ENCODE data around the gene NFIX. TPM values are rescaled to one million over a fixed set of nuclear protein-coding genes. Genes with fewer than 3 reads are reported as not detected.

Gene NFIX
- total RNA-seq, 4 donors from 2014 or later, result 27.4 to 381 (median 78.4) TPM

DNA sequence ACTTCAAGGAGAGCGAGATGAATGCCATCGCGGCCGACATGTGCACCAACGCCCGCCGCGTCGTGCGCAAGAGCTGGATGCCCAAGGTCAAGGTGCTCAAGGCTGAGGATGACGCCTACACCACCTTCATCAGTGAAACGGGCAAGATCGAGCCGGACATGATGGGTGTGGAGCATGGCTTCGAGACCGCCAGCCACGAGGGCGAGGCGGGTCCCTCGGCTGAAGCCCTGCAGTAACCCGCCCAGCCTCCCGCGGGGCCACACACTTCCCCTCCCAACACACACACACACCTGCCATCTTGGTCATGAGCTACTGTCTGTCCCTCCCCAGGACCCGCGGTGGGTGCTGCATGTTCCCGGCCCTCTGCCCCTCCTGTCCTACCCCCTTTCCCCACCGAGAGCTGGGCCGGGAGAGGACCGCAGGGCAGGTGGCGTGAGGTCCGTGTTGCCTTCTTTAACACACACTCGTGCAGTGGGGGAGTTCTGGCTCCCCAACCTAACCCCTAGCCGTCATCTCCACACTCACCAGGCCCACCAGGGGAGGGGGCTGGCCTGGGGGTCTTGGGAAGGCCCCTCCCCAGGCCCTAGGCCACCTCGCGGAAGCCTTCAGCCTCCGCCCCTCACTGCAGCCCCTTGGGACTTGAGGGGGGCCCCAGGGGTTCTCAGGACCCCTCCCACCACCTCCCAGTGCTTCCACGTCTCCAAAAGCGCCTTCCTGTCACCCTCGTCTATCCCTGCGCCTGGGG lies 143.1 kb downstream of the NFIX start:
- TF ChIP-seq CTCF (IDR thresholded peaks at IDR 0.05) (no peak), POLR2A (IDR thresholded peaks at IDR 0.05) (no peak)
- DNase-seq, result no peak
- H3K27me3 ChIP-seq, result no peaks in the 10 kb centered on the region
- intact Hi-C loops (cut with DNase I; ENCODE audit: low total_unique reads), result no loop called here
- H3K4me1 ChIP-seq, result no peaks in the 10 kb centered on the region
- no peaks in the 10 kb centered on the region for H3K36me3 ChIP-seq
- H3K9me3 ChIP-seq, result no peaks in the 10 kb centered on the region
- H3K27ac ChIP-seq, result no peak overlapping the region
- H3K4me3 ChIP-seq, result no peak overlapping the region

GRCh38 chr19:13138916-13139198 lies 143.6 kb downstream of the NFIX start:
- H3K4me3 ChIP-seq, result no peak overlapping the region
- no peak overlapping the region for H3K27ac ChIP-seq
- no peaks in the 10 kb centered on the region for H3K27me3 ChIP-seq
- TF ChIP-seq POLR2A (IDR thresholded peaks at IDR 0.05), result no peak
- no peak for TF ChIP-seq CTCF (IDR thresholded peaks at IDR 0.05)
- H3K9me3 ChIP-seq, result no peaks in the 10 kb centered on the region
- no peaks in the 10 kb centered on the region for H3K36me3 ChIP-seq
- intact Hi-C loops (cut with DNase I; ENCODE audit: low total_unique reads), result no loop called here
- no peak for DNase-seq
- no peaks in the 10 kb centered on the region for H3K4me1 ChIP-seq

- no peak for DNase-seq
- Histone ChIP-seq H3K4me3 (no peak overlapping the region), H3K27me3 (no peaks in the 10 kb centered on the region), H3K9me3 (no peaks in the 10 kb centered on the region), H3K36me3 (no peaks in the 10 kb centered on the region), H3K4me1 (no peaks in the 10 kb centered on the region), H3K27ac (no peak overlapping the region)
- intact Hi-C loops (cut with DNase I; ENCODE audit: low total_unique reads), result no loop called here
- TF ChIP-seq POLR2A (IDR thresholded peaks at IDR 0.05) (no peak), CTCF (IDR thresholded peaks at IDR 0.05) (no peak)
These were observed 144.5 kb downstream of the NFIX start for GRCh38 chr19:13139633-13140311.

- H3K27me3 ChIP-seq, result no peaks in the 10 kb centered on the region
- no peak for DNase-seq
These were observed 151.7 kb downstream of the NFIX start for GRCh38 chr19:13146763-13147563.

More at GRCh38 chr19:13146763-13147563, 151.7 kb downstream of the NFIX start:
- H3K27ac ChIP-seq, result no peak overlapping the region
- H3K4me3 ChIP-seq, result no peak overlapping the region
- TF ChIP-seq CTCF (IDR thresholded peaks at IDR 0.05) (no peak), POLR2A (IDR thresholded peaks at IDR 0.05) (no peak)
- no peaks in the 10 kb centered on the region for H3K36me3 ChIP-seq
- no peaks in the 10 kb centered on the region for H3K9me3 ChIP-seq
- H3K4me1 ChIP-seq, result no peaks in the 10 kb centered on the region
- intact Hi-C loops (cut with DNase I; ENCODE audit: low total_unique reads), result no loop called here

Other genes starting within 250 kb of the NFIX start
- under 1 TPM in 2 of 4 donors, not detected in 2; 0.14 to 0.29 TPM for gene BEST2, start 243.7 kb upstream of the NFIX start, total RNA-seq
- 10 to 100 TPM in 2 of 4 donors, 1 to 10 TPM in 1, under 1 TPM in 1; 0.59 to 37.5 (median 14.0) TPM for gene HOOK2, start 219.9 kb upstream of the NFIX start, total RNA-seq
- 100 to 1,000 TPM in 1 of 4 donors, 10 to 100 TPM in 3; 47.4 to 417 (median 81.5) TPM for gene JUNB, start 204.0 kb upstream of the NFIX start, total RNA-seq
- 100 to 1,000 TPM; 148 to 178 (median 163) TPM for gene PRDX2, start 193.7 kb upstream of the NFIX start, total RNA-seq
- 1 to 10 TPM in 1 of 4 donors, not detected in 3; 4.1 TPM for gene THSD8, start 193.4 kb upstream of the NFIX start, total RNA-seq
- 10 to 100 TPM in 1 of 4 donors, 1 to 10 TPM in 3; 2.3 to 18.9 (median 3.1) TPM for gene RNASEH2A, start 188.9 kb upstream of the NFIX start, total RNA-seq
- gene RTBDN, start 160.9 kb upstream of the NFIX start, total RNA-seq, result not detected
- 1 to 10 TPM in 1 of 4 donors, not detected in 3; 1.2 TPM for gene MAST1, start 157.0 kb upstream of the NFIX start, total RNA-seq
- 10 to 100 TPM; 19.0 to 65.8 (median 31.0) TPM for gene DNASE2, start 114.0 kb upstream of the NFIX start, total RNA-seq
- under 1 TPM in 2 of 4 donors, not detected in 2; 0.77 to 0.97 TPM for gene KLF1, start 108.3 kb upstream of the NFIX start, total RNA-seq
- gene GCDH, start 104.3 kb upstream of the NFIX start, total RNA-seq, result 10 to 100 TPM in 3 of 4 donors, 1 to 10 TPM in 1; 6.8 to 47.9 (median 18.2) TPM
- under 1 TPM in 2 of 4 donors, not detected in 2; 0.41 to 0.49 TPM for gene SYCE2, start 76.2 kb upstream of the NFIX start, total RNA-seq
- gene FARSA, start 61.8 kb upstream of the NFIX start, total RNA-seq, result 10 to 100 TPM in 2 of 4 donors, 1 to 10 TPM in 2; 4.6 to 47.8 (median 20.5) TPM
- 100 to 1,000 TPM; 166 to 616 (median 392) TPM for gene CALR, start 56.9 kb upstream of the NFIX start, total RNA-seq
- gene RAD23A, start 49.6 kb upstream of the NFIX start, total RNA-seq, result 100 to 1,000 TPM in 1 of 4 donors, 10 to 100 TPM in 3; 13.3 to 105 (median 64.4) TPM
- 10 to 100 TPM in 2 of 4 donors, 1 to 10 TPM in 2; 3.3 to 76.8 (median 12.8) TPM for gene GADD45GIP1, start 38.3 kb upstream of the NFIX start, total RNA-seq
- gene DAND5, start 25.9 kb upstream of the NFIX start, total RNA-seq, result under 1 TPM in 1 of 4 donors, not detected in 3; 0.14 TPM
- 10 to 100 TPM in 3 of 4 donors, 1 to 10 TPM in 1; 2.6 to 15.5 (median 11.1) TPM for gene LYL1, start 107.4 kb downstream of the NFIX start, total RNA-seq
- gene TRMT1, start 121.3 kb downstream of the NFIX start, total RNA-seq, result 10 to 100 TPM; 23.2 to 99.4 (median 33.6) TPM
- 10 to 100 TPM; 13.4 to 28.1 (median 15.8) TPM for gene NACC1, start 122.8 kb downstream of the NFIX start, total RNA-seq
- 10 to 100 TPM; 42.2 to 72.1 (median 44.8) TPM for gene STX10, start 154.9 kb downstream of the NFIX start, total RNA-seq
- gene IER2, start 154.9 kb downstream of the NFIX start, total RNA-seq, result 100 to 1,000 TPM in 1 of 4 donors, 10 to 100 TPM in 3; 15.1 to 108 (median 66.7) TPM